ENCODE data around the gene OR5V1. TPM values are rescaled to one million over a fixed set of nuclear protein-coding genes. Genes with fewer than 3 reads are reported as not detected.
A peak's percentile ranks its signal among the peaks of the same experiment; 100 is the strongest.

OR5V1 gene
- total RNA-seq (2014; rRNA removed; shearing (Covaris generic)) (not detected in 2 replicates), polyA plus RNA-seq (2016; fragmentation: Nextera tagmentation; extraction: Ambion mirVana) (not detected in 2 replicates)
- long read RNA-seq = 0 reads

DNA sequence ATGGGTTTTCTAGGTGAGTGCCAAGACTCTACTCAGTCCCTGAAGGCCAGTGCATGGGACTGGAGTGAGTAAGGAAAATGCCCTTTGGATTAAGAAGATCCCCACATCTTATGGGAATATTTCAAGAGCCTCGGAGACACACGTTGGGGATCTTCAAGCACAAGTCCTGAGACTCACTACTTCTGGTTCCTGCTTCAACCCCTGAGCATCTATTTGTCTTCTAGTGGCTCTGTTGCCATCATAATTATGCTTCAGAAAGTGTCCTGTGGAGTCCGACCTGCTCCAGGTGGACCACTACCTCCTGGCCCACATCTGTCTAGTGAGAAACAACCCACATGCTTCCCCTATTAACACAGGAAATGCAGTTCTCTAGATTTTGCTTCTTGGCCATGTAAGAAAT, at the start of gene OR5V1:
Gene OR5V1 (minus strand): TSS at position 101 of the 400 bp plus-strand sequence. CDS start 12,670 bp downstream, outside the sequence.
- no peak for DNase-seq (ENCODE audit: low spot score)
- Mint-ChIP-seq H3K27me3 (ENCODE audit: insufficient read depth, low read depth, poor library complexity) (peaks cover 2% of the 10 kb centered on the region), H3K4me1 (no peaks in the 10 kb centered on the region), H3K27ac (no peak within 1 kb of the TSS), H3K4me3 (no peak within 1 kb of the TSS), H3K36me3 (ENCODE audit: low read depth) (no peaks in the 10 kb centered on the region), H3K9me3 (peaks cover 3% of the 10 kb centered on the region; the same call in 1 of the 3 replicates)
- no peak for TF ChIP-seq NANOG (IDR thresholded peaks at IDR 0.05; ENCODE audit: borderline replicate concordance)
- TF ChIP-seq, protein P1, sequence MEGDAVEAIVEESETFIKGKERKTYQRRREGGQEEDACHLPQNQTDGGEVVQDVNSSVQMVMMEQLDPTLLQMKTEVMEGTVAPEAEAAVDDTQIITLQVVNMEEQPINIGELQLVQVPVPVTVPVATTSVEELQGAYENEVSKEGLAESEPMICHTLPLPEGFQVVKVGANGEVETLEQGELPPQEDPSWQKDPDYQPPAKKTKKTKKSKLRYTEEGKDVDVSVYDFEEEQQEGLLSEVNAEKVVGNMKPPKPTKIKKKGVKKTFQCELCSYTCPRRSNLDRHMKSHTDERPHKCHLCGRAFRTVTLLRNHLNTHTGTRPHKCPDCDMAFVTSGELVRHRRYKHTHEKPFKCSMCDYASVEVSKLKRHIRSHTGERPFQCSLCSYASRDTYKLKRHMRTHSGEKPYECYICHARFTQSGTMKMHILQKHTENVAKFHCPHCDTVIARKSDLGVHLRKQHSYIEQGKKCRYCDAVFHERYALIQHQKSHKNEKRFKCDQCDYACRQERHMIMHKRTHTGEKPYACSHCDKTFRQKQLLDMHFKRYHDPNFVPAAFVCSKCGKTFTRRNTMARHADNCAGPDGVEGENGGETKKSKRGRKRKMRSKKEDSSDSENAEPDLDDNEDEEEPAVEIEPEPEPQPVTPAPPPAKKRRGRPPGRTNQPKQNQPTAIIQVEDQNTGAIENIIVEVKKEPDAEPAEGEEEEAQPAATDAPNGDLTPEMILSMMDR (conservative IDR thresholded peaks at IDR 0.05; ENCODE audit: low read depth in 2 of 2) = no peak
- TF ChIP-seq, protein P2, sequence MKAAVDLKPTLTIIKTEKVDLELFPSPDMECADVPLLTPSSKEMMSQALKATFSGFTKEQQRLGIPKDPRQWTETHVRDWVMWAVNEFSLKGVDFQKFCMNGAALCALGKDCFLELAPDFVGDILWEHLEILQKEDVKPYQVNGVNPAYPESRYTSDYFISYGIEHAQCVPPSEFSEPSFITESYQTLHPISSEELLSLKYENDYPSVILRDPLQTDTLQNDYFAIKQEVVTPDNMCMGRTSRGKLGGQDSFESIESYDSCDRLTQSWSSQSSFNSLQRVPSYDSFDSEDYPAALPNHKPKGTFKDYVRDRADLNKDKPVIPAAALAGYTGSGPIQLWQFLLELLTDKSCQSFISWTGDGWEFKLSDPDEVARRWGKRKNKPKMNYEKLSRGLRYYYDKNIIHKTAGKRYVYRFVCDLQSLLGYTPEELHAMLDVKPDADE (IDR thresholded peaks at IDR 0.05) = no peak
- TF ChIP-seq ZNF331 (CRISPR knock-in tag; IDR thresholded peaks at IDR 0.05; ENCODE audit: low read depth) = no peak
- TF ChIP-seq ZNF114 (CRISPR knock-in tag; IDR thresholded peaks at IDR 0.05) = no peak
- TF ChIP-seq, protein P3, sequence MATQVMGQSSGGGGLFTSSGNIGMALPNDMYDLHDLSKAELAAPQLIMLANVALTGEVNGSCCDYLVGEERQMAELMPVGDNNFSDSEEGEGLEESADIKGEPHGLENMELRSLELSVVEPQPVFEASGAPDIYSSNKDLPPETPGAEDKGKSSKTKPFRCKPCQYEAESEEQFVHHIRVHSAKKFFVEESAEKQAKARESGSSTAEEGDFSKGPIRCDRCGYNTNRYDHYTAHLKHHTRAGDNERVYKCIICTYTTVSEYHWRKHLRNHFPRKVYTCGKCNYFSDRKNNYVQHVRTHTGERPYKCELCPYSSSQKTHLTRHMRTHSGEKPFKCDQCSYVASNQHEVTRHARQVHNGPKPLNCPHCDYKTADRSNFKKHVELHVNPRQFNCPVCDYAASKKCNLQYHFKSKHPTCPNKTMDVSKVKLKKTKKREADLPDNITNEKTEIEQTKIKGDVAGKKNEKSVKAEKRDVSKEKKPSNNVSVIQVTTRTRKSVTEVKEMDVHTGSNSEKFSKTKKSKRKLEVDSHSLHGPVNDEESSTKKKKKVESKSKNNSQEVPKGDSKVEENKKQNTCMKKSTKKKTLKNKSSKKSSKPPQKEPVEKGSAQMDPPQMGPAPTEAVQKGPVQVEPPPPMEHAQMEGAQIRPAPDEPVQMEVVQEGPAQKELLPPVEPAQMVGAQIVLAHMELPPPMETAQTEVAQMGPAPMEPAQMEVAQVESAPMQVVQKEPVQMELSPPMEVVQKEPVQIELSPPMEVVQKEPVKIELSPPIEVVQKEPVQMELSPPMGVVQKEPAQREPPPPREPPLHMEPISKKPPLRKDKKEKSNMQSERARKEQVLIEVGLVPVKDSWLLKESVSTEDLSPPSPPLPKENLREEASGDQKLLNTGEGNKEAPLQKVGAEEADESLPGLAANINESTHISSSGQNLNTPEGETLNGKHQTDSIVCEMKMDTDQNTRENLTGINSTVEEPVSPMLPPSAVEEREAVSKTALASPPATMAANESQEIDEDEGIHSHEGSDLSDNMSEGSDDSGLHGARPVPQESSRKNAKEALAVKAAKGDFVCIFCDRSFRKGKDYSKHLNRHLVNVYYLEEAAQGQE (IDR thresholded peaks at IDR 0.05; ENCODE audit: unreplicated experiment) = no peak
- TF ChIP-seq EZH2phosphoT487 (IDR thresholded peaks at IDR 0.05; ENCODE audit: unreplicated experiment) = no peak
- no peak for TF ChIP-seq STAT1 (IDR thresholded peaks at IDR 0.05; ENCODE audit: unreplicated experiment)
- TF ChIP-seq CREB1 (CRISPR knock-in tag; IDR thresholded peaks at IDR 0.05; ENCODE audit: low read depth) = no peak
- TF ChIP-seq, protein P4, sequence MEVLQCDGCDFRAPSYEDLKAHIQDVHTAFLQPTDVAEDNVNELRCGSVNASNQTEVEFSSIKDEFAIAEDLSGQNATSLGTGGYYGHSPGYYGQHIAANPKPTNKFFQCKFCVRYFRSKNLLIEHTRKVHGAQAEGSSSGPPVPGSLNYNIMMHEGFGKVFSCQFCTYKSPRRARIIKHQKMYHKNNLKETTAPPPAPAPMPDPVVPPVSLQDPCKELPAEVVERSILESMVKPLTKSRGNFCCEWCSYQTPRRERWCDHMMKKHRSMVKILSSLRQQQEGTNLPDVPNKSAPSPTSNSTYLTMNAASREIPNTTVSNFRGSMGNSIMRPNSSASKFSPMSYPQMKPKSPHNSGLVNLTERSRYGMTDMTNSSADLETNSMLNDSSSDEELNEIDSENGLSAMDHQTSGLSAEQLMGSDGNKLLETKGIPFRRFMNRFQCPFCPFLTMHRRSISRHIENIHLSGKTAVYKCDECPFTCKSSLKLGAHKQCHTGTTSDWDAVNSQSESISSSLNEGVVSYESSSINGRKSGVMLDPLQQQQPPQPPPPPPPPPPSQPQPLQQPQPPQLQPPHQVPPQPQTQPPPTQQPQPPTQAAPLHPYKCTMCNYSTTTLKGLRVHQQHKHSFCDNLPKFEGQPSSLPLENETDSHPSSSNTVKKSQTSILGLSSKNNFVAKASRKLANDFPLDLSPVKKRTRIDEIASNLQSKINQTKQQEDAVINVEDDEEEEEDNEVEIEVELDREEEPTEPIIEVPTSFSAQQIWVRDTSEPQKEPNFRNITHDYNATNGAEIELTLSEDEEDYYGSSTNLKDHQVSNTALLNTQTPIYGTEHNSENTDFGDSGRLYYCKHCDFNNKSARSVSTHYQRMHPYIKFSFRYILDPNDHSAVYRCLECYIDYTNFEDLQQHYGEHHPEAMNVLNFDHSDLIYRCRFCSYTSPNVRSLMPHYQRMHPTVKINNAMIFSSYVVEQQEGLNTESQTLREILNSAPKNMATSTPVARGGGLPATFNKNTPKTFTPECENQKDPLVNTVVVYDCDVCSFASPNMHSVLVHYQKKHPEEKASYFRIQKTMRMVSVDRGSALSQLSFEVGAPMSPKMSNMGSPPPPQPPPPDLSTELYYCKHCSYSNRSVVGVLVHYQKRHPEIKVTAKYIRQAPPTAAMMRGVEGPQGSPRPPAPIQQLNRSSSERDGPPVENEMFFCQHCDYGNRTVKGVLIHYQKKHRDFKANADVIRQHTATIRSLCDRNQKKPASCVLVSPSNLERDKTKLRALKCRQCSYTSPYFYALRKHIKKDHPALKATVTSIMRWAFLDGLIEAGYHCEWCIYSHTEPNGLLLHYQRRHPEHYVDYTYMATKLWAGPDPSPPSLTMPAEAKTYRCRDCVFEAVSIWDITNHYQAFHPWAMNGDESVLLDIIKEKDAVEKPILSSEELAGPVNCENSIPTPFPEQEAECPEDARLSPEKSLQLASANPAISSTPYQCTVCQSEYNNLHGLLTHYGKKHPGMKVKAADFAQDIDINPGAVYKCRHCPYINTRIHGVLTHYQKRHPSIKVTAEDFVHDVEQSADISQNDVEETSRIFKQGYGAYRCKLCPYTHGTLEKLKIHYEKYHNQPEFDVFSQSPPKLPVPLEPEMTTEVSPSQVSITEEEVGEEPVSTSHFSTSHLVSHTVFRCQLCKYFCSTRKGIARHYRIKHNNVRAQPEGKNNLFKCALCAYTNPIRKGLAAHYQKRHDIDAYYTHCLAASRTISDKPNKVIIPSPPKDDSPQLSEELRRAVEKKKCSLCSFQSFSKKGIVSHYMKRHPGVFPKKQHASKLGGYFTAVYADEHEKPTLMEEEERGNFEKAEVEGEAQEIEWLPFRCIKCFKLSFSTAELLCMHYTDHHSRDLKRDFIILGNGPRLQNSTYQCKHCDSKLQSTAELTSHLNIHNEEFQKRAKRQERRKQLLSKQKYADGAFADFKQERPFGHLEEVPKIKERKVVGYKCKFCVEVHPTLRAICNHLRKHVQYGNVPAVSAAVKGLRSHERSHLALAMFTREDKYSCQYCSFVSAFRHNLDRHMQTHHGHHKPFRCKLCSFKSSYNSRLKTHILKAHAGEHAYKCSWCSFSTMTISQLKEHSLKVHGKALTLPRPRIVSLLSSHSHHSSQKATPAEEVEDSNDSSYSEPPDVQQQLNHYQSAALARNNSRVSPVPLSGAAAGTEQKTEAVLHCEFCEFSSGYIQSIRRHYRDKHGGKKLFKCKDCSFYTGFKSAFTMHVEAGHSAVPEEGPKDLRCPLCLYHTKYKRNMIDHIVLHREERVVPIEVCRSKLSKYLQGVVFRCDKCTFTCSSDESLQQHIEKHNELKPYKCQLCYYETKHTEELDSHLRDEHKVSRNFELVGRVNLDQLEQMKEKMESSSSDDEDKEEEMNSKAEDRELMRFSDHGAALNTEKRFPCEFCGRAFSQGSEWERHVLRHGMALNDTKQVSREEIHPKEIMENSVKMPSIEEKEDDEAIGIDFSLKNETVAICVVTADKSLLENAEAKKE (CRISPR knock-in tag; IDR thresholded peaks at IDR 0.05) = no peak
- no peak for TF ChIP-seq JUNB (IDR thresholded peaks at IDR 0.05; ENCODE audit: unreplicated experiment)
- no peak for TF ChIP-seq POLR2AphosphoS5 (IDR thresholded peaks at IDR 0.05; ENCODE audit: low read depth)
- no peak for TF ChIP-seq EZH2 (IDR thresholded peaks at IDR 0.05; ENCODE audit: low read depth, unreplicated experiment)
- Histone ChIP-seq H3K36me3 (ENCODE audit: insufficient read depth) (no peaks in the 10 kb centered on the region), H3K27me3 (ENCODE audit: insufficient read depth) (no peaks in the 10 kb centered on the region), H3K4me2 (no peak within 1 kb of the TSS), H3K9me2 (ENCODE audit: insufficient read depth) (no peaks in the 10 kb centered on the region), H4K20me1 (replicated peaks; ENCODE audit: insufficient read depth) (no peaks in the 10 kb centered on the region), H3K4me1 (ENCODE audit: insufficient read depth) (no peaks in the 10 kb centered on the region), H3F3A (replicated peaks; ENCODE audit: low read depth) (no peaks in the 10 kb centered on the region), H3K79me2 (replicated peaks; ENCODE audit: insufficient read depth) (no peaks in the 10 kb centered on the region), H3K27ac (ENCODE audit: low read depth) (no peak within 1 kb of the TSS), H3K4me3 (no peak within 1 kb of the TSS), H2AFZ (peak within 1 kb of the TSS; percentile 43; the same call in 1 of the 2 replicates)
- ATAC-seq = no peak
